A204.1 (cell line): ENCODE results near the gene CD101.

Experiments
- FAIRE-seq: peaks from 2 replicates; lab custom pipeline; 2012; peaks lifted over from hg19 to GRCh38; lab: Jason Lieb, UNC

CD101 gene

GRCh38 chr1:116984406-116985160 is 17.0 kb upstream of the CD101 start:
- no peak for FAIRE-seq

- no peak for FAIRE-seq
Measured at GRCh38 chr1:116986421-116987255, 14.9 kb upstream of the CD101 start.

- FAIRE-seq = no peak
Measured at GRCh38 chr1:116987256-116987555, 14.4 kb upstream of the CD101 start.

GRCh38 chr1:116988248-116988647 is 13.3 kb upstream of the CD101 start:
- no peak for FAIRE-seq

GRCh38 chr1:116988908-116989307 is 12.7 kb upstream of the CD101 start:
- no peak for FAIRE-seq

GRCh38 chr1:116989835-116990234 is 11.7 kb upstream of the CD101 start:
- no peak for FAIRE-seq

- no peak for FAIRE-seq
Measured at GRCh38 chr1:116990612-116991151, 10.9 kb upstream of the CD101 start.

GRCh38 chr1:116991171-116991845 is 10.3 kb upstream of the CD101 start:
- FAIRE-seq = no peak

GRCh38 chr1:116991918-116992317 is 9.6 kb upstream of the CD101 start:
- FAIRE-seq = no peak

GRCh38 chr1:116993286-116993685 is 8.3 kb upstream of the CD101 start:
- FAIRE-seq = no peak

- FAIRE-seq = no peak
Measured at GRCh38 chr1:116994411-116994810, 7.1 kb upstream of the CD101 start.

GRCh38 chr1:116997066-116997465 is 4.5 kb upstream of the CD101 start:
- no peak for FAIRE-seq

- FAIRE-seq = no peak
Measured at GRCh38 chr1:116997636-116998035, 3.9 kb upstream of the CD101 start.

GRCh38 chr1:116999596-116999995 is 2.0 kb upstream of the CD101 start:
- no peak for FAIRE-seq

GRCh38 chr1:117000142-117000541 is 1.4 kb upstream of the CD101 start:
- no peak for FAIRE-seq

- no peak for FAIRE-seq
Measured at GRCh38 chr1:117003223-117003875, 1.8 kb downstream of the CD101 start.

- FAIRE-seq = no peak
Measured at GRCh38 chr1:117007719-117008013, 6.1 kb downstream of the CD101 start.

- no peak for FAIRE-seq
Measured at GRCh38 chr1:117008656-117009055, 7.1 kb downstream of the CD101 start.

- FAIRE-seq = no peak
Measured at GRCh38 chr1:117009132-117009531, 7.6 kb downstream of the CD101 start.

- no peak for FAIRE-seq
Measured at GRCh38 chr1:117010310-117010969, 8.9 kb downstream of the CD101 start.

GRCh38 chr1:117011334-117011733 is 9.8 kb downstream of the CD101 start:
- FAIRE-seq = no peak

- FAIRE-seq = no peak
Measured at GRCh38 chr1:117013309-117013858, 11.8 kb downstream of the CD101 start.
